ENCODE data around the gene MUC2. TPM values are rescaled to one million over a fixed set of nuclear protein-coding genes. Genes with fewer than 3 reads are reported as not detected.

The MUC2 gene
- total and polyA plus RNA-seq, 2 of the 4 experiments (the other 2 are of a cell fraction) = not detected

GRCh38 chr11:1086171-1087102 is 11.8 kb downstream of the MUC2 start:
- ATAC-seq (ENCODE audit: low read depth) = no peak
- no peak overlapping the region for H4K8ac ChIP-seq (ENCODE audit: low read depth in 2 of 2, low read length in 2 of 2)
- H2AFZ ChIP-seq (replicated peaks; ENCODE audit: low read length, poor library complexity) = no peak overlapping the region
- peaks cover 2% of the 10 kb centered on the region; the same call in 1 of the 2 replicates for H3K9me1 ChIP-seq (ENCODE audit: insufficient read depth, low read length)
- H3K14ac ChIP-seq (replicated peaks; ENCODE audit: low read depth, low read length) = no peak overlapping the region
- no peak overlapping the region for H3K4me3 ChIP-seq (ENCODE audit: insufficient read depth, low read depth, low read length)
- H4K20me1 ChIP-seq (ENCODE audit: insufficient read depth, low read length) = peaks cover 2% of the 10 kb centered on the region; the same call in 1 of the 2 replicates
- intact Hi-C loops (cut with micrococcal nuclease) (no loop called here), dilution Hi-C loops (cut with HindIII; ENCODE audit: low sequenced_read_pairs, unreplicated experiment) (no loop called here), in situ Hi-C loops (cut with MboI; ENCODE audit: low sequenced_read_pairs) (no loop called here)
- no peaks in the 10 kb centered on the region for H3K36me3 ChIP-seq (ENCODE audit: control insufficient read depth, insufficient read depth, low read length)
- no peak overlapping the region for H3K23ac ChIP-seq (ENCODE audit: low read depth, low read length)
- H2BK20ac ChIP-seq (ENCODE audit: low read depth, low read length) = no peak overlapping the region
- H2BK120ac ChIP-seq (ENCODE audit: low read depth, low read length) = no peak overlapping the region
- H2BK15ac ChIP-seq (ENCODE audit: low read depth, low read length) = no peak overlapping the region
- H4K5ac ChIP-seq (ENCODE audit: low read depth, low read length) = no peak overlapping the region
- H3K56ac ChIP-seq (ENCODE audit: extremely low read depth, insufficient read depth, low read length) = no peak overlapping the region
- ChIA-PET CTCF (no interaction called here), POLR2A (ENCODE audit: unreplicated experiment) (no interaction called here)
- no peak overlapping the region for H2BK5ac ChIP-seq (ENCODE audit: low read depth, low read length, poor library complexity, severe bottlenecking)
- H3K18ac ChIP-seq (ENCODE audit: low read depth, low read length) = no peak overlapping the region
- no peaks in the 10 kb centered on the region; the same call in none of the 2 replicates for H3K27me3 ChIP-seq (ENCODE audit: control insufficient read depth, insufficient read depth, low read length)
- no peaks in the 10 kb centered on the region for H3K79me1 ChIP-seq (ENCODE audit: low read depth in 1 of 2, low read length in 2 of 2)
- peaks cover 8% of the 10 kb centered on the region; the same call in 1 of the 2 replicates for H3K9me3 ChIP-seq (ENCODE audit: control insufficient read depth, insufficient read depth, low read length)
- H3K9ac ChIP-seq (ENCODE audit: low read depth, low read length) = no peak overlapping the region
- no peak overlapping the region for H2AK5ac ChIP-seq (ENCODE audit: low read depth, low read length)
- WGBS, 2 experiments (ENCODE audit: extremely low coverage in 2 of 2, insufficient read length in 1 of 2) = 84% methylated on average over 15 of the region's 31 CpGs; no CpG with 5 or more reads in 1 of the 2 experiments
- BruUV-seq (replicated peaks) = no TSS peak
- no peak overlapping the region for H3K4me2 ChIP-seq (ENCODE audit: low read depth, low read length)
- no peak overlapping the region for H4K91ac ChIP-seq (ENCODE audit: insufficient read depth, low read depth, low read length)
- H3K4ac ChIP-seq (ENCODE audit: low read depth, low read length) = no peak overlapping the region
- H3K27ac ChIP-seq (ENCODE audit: insufficient read depth, low read length) = no peak overlapping the region
- DNase-seq = no peak
- H3K4me1 ChIP-seq (ENCODE audit: control insufficient read depth, insufficient read depth, low read length) = no peaks in the 10 kb centered on the region
- no peak overlapping the region for H2AK9ac ChIP-seq (replicated peaks; ENCODE audit: low read depth, low read length, poor library complexity)
- no peak for TF ChIP-seq RFX5 (IDR thresholded peaks at IDR 0.05; ENCODE audit: low read depth, low read length)
- TF ChIP-seq CHD1 (IDR thresholded peaks at IDR 0.05; ENCODE audit: low read depth, low read length) = no peak
- TF ChIP-seq BHLHE40 (IDR thresholded peaks at IDR 0.05; ENCODE audit: low read depth, low read length) = no peak
- no peak for TF ChIP-seq CTCF (conservative IDR thresholded peaks at IDR 0.05; ENCODE audit: low read depth, low read length)
- TF ChIP-seq MAZ (IDR thresholded peaks at IDR 0.05; ENCODE audit: borderline replicate concordance, low read depth, low read length) = no peak
- no peak for TF ChIP-seq SMC3 (IDR thresholded peaks at IDR 0.05; ENCODE audit: low read depth, low read length)
- no peak for TF ChIP-seq FOS (IDR thresholded peaks at IDR 0.05; ENCODE audit: low read depth, low read length)
- TF ChIP-seq MXI1 (IDR thresholded peaks at IDR 0.05; ENCODE audit: borderline replicate concordance, low read depth, low read length) = no peak
- no peak for TF ChIP-seq USF2 (IDR thresholded peaks at IDR 0.05; ENCODE audit: low read depth, low read length)
- no peak for TF ChIP-seq MAFK (IDR thresholded peaks at IDR 0.05; ENCODE audit: low read depth, low read length)
- TF ChIP-seq POLR2A (IDR thresholded peaks at IDR 0.05; ENCODE audit: low read depth, low read length) = no peak
- no peak for TF ChIP-seq NFE2L2 (IDR thresholded peaks at IDR 0.05; ENCODE audit: low read depth, low read length)
- TF ChIP-seq RCOR1 (IDR thresholded peaks at IDR 0.05; ENCODE audit: insufficient replicate concordance, low read length) = no peak
- no peak for TF ChIP-seq CEBPB (IDR thresholded peaks at IDR 0.05; ENCODE audit: low read depth, low read length)

Measured in IMR-90 (cell line).